B cell (primary cell): ENCODE data around the gene PDGFRB. TPM values are rescaled to one million over a fixed set of nuclear protein-coding genes. Genes with fewer than 3 reads are reported as not detected.

Experiments used
- ATAC-seq: fragments of 200-7000 bp; cut with Tn5 transposase; one replicate; pipeline ENCODE4 v1.10.0; 2021; ENCODE audit warnings: low read depth, mild to moderate bottlenecking, moderate number of reproducible peaks, moderate library complexity
- CTCF ChIA-PET: fragments of 350-600 bp; sonication (Branson Sonifier 250); formaldehyde crosslinking; loops from one replicate; lab custom pipeline; 2021; ENCODE audit warnings: antibody characterized with exemption, inconsistent platforms; lab: Charles Lee
- POLR2A ChIA-PET: fragments of 350-600 bp; sonication (Branson Sonifier 250); formaldehyde crosslinking; loops from one replicate; lab custom pipeline; 2021; ENCODE audit warnings: antibody characterized with exemption; lab: Charles Lee
- DNase-seq: peaks from one replicate; pipeline ENCODE4 v3.0.0; 2013
- H2AFZ ChIP-seq: 2 replicates; pipeline ENCODE4 v1.6.1; 2012; ENCODE audit warnings: mild to moderate bottlenecking, low read depth, low read length; ENCODE audit not compliant: insufficient read depth, poor library complexity, severe bottlenecking
- H3K27ac ChIP-seq, 2 donors: 1 replicate in 1 of 2; 2 replicates in 1 of 2; pipeline ENCODE4 v1.5.1; 2012 to 2013; ENCODE audit warnings: low read length in 2 of 2, mild to moderate bottlenecking in 2 of 2, moderate library complexity in 1 of 2
- H3K27me3 ChIP-seq, 4 experiments: fragments of 200-600 bp in 1 of 4; sonication (generic) in 1 of 4; replicated peaks in 1 of 4; 1 replicate in 2 of 4; 2 replicates in 2 of 4; pipeline versions ENCODE4 v1.6.1 to v1.7.0; 2013 to 2016; ENCODE audit warnings: low read length in 3 of 4, mild to moderate bottlenecking in 2 of 4, mixed read lengths in 1 of 4, moderate library complexity in 1 of 4; ENCODE audit not compliant: insufficient read depth in 4 of 4, control insufficient read depth in 3 of 4; ENCODE audit errors: control extremely low read depth in 1 of 4
- H3K36me3 ChIP-seq, 2 experiments: replicated peaks in 1 of 2; 1 replicate in 1 of 2; 2 replicates in 1 of 2; pipeline versions ENCODE4 v1.6.1 to v1.7.1; 2013; ENCODE audit warnings: low read length in 1 of 2; ENCODE audit not compliant: insufficient read depth in 2 of 2, control insufficient read depth in 1 of 2; ENCODE audit errors: control extremely low read depth in 1 of 2, extremely low read depth in 1 of 2
- H3K4me1 ChIP-seq, 2 donors: fragments of 200-600 bp in 1 of 2; sonication (generic) in 1 of 2; 1 replicate in 1 of 2; 2 replicates in 1 of 2; pipeline versions ENCODE4 v1.5.1 to v1.6.1; 2013 to 2017; ENCODE audit warnings: low read length in 2 of 2; ENCODE audit not compliant: control insufficient read depth in 2 of 2, insufficient read depth in 2 of 2
- H3K4me2 ChIP-seq: replicated peaks from 2 replicates; pipeline ENCODE3; 2012; ENCODE audit warnings: mild to moderate bottlenecking, low read depth, low read length; ENCODE audit not compliant: poor library complexity, severe bottlenecking
- H3K4me3 ChIP-seq, 5 experiments: fragments of 200-600 bp in 1 of 5; sonication (generic) in 1 of 5; 1 replicate in 3 of 5; 2 replicates in 2 of 5; pipeline versions ENCODE4 v1.5.1 to v1.7.0; 2011 to 2016; ENCODE audit warnings: low read length in 4 of 5, mild to moderate bottlenecking in 4 of 5, low read depth in 2 of 5, control low read depth in 1 of 5, moderate library complexity in 1 of 5; ENCODE audit not compliant: insufficient read depth in 1 of 5; ENCODE audit errors: control extremely low read depth in 1 of 5, extremely low read depth in 1 of 5
- H3K79me2 ChIP-seq: fragments of 200-600 bp; sonication (generic); one replicate; pipeline ENCODE4 v1.6.0; 2016; ENCODE audit warnings: low read length; ENCODE audit not compliant: control insufficient read depth, insufficient read depth
- H3K9ac ChIP-seq: fragments of 200-600 bp; sonication (generic); 2 replicates; pipeline ENCODE4 v1.6.1; 2017; ENCODE audit warnings: mild to moderate bottlenecking, low read length, moderate library complexity
- H3K9me3 ChIP-seq, 3 donors: one replicate each; pipeline versions ENCODE4 v1.6.1 to v1.7.1; 2013; ENCODE audit warnings: low read length in 2 of 3; ENCODE audit not compliant: control insufficient read depth in 2 of 3, insufficient read depth in 1 of 3; ENCODE audit errors: control extremely low read depth in 1 of 3
- H4K20me1 ChIP-seq: 2 replicates; pipeline ENCODE4 v1.6.0; 2012; ENCODE audit warnings: mild to moderate bottlenecking, low read length; ENCODE audit not compliant: insufficient read depth, control insufficient read depth, poor library complexity, severe bottlenecking
- H3K27ac Mint-ChIP-seq: one replicate; pipeline ENCODE4 v1.8.0; 2021; ENCODE audit warnings: mixed read lengths
- H3K27me3 Mint-ChIP-seq: one replicate; pipeline ENCODE4 v1.8.0; 2021; ENCODE audit warnings: mixed read lengths
- H3K4me1 Mint-ChIP-seq: one replicate; pipeline ENCODE4 v1.8.0; 2021; ENCODE audit warnings: mixed read lengths
- H3K4me3 Mint-ChIP-seq: one replicate; pipeline ENCODE4 v1.8.0; 2021; ENCODE audit warnings: mixed read lengths
- H3K9me3 Mint-ChIP-seq: one replicate; pipeline ENCODE4 v1.8.0; 2022; ENCODE audit warnings: mixed read lengths; ENCODE audit not compliant: insufficient read depth
- CTCF ChIP-seq: fragments of 200-600 bp; IDR thresholded peaks from one replicate; pipeline ENCODE4 v1.8.0; 2022; ENCODE audit warnings: antibody characterized with exemption, mild to moderate bottlenecking
- EZH2 ChIP-seq: IDR thresholded peaks from 2 replicates; pipeline ENCODE4 v1.6.1; 2012; ENCODE audit warnings: borderline replicate concordance, low read depth, mild to moderate bottlenecking, moderate library complexity, low read length; ENCODE audit not compliant: insufficient read depth, poor library complexity, severe bottlenecking
- WGBS: methylation state at CpG from one replicate; pipeline ENCODE4 v1.1.5; 2013; ENCODE audit warnings: missing lambda C conversion rate; ENCODE audit not compliant: insufficient coverage; 5-methylcytosine and 5-hydroxymethylcytosine counted together
- intact Hi-C: fragments of 100-400 bp; cut with micrococcal nuclease; formaldehyde crosslinking; loops from one replicate; pipeline ENCODE4 v1.10.0; 2022
- polyA plus RNA-seq: library from polyadenylated mRNA; depleted of rRNA; stranded (reverse); fragments of >200 nt; gene quantifications from 2 replicates; pipeline ENCODE4 v1.2.3, GENCODE V29; 2012
- total RNA-seq, 2 donors: library from RNA; stranded (reverse); fragments of 120-200 nt in 1 of 2; gene quantifications; 1 replicate in 1 of 2; 2 replicates in 1 of 2; pipeline versions ENCODE4 v1.2.3 to v1.2.4, GENCODE V29; 2013 to 2022

Gene PDGFRB
- total and polyA plus RNA-seq, 2 donors (not counting 1 experiment from before 2014, with no cell fraction given) = 0.42 to 3.6 TPM

- no peak overlapping the region for H3K27ac Mint-ChIP-seq
- no peaks in the 10 kb centered on the region for H3K4me1 Mint-ChIP-seq
- 86% methylated on average over 10 of the region's 10 CpGs for WGBS
- Histone ChIP-seq H3K27me3 (no peaks in the 10 kb centered on the region), H3K4me3 (no peak overlapping the region), H3K9me3 (no peaks in the 10 kb centered on the region), H3K4me2 (no peak overlapping the region), H3K27ac (no peak overlapping the region), H3K9ac (no peak overlapping the region), H3K79me2 (no peaks in the 10 kb centered on the region), H3K4me1 (no peaks in the 10 kb centered on the region), H3K36me3 (no peaks in the 10 kb centered on the region), H2AFZ (no peak overlapping the region), H4K20me1 (no peaks in the 10 kb centered on the region)
- ATAC-seq = no peak
- no peaks in the 10 kb centered on the region for H3K27me3 Mint-ChIP-seq
- H3K4me3 Mint-ChIP-seq = no peak overlapping the region
- DNase-seq = no peak
- intact Hi-C loops = no loop called here
- no peak for TF ChIP-seq EZH2
- no peak for TF ChIP-seq CTCF
- no peaks in the 10 kb centered on the region for H3K9me3 Mint-ChIP-seq
- ChIA-PET CTCF (interaction anchor here (1.1 to 1.8 kb wide), 2 partner anchors 92 to 225 kb away, joined by 4 to 5 read pairs; no protein-coding TSS in a partner anchor), POLR2A (no interaction called here)
These were observed 29.3 kb downstream of the PDGFRB start for GRCh38 chr5:150126199-150126920.

- CTCF ChIA-PET = no interaction called here
These were observed 30.3 kb downstream of the PDGFRB start for GRCh38 chr5:150125334-150125733.

More at GRCh38 chr5:150125334-150125733, 30.3 kb downstream of the PDGFRB start:
- WGBS = 99% methylated on average over 10 of the region's 10 CpGs
- DNase-seq (no peak), ATAC-seq (no peak)
- intact Hi-C loops = no loop called here
- POLR2A ChIA-PET = no interaction called here
- Histone ChIP-seq H3K4me2 (no peak overlapping the region), H4K20me1 (no peaks in the 10 kb centered on the region), H3K4me3 (no peak overlapping the region), H3K79me2 (no peaks in the 10 kb centered on the region), H3K9ac (no peak overlapping the region), H3K4me1 (no peaks in the 10 kb centered on the region), H3K27ac (no peak overlapping the region), H3K27me3 (no peaks in the 10 kb centered on the region), H2AFZ (no peak overlapping the region), H3K36me3 (no peaks in the 10 kb centered on the region), H3K9me3 (no peaks in the 10 kb centered on the region)
- no peak for TF ChIP-seq CTCF
- H3K9me3 Mint-ChIP-seq = no peaks in the 10 kb centered on the region
- H3K27ac Mint-ChIP-seq = no peak overlapping the region
- H3K4me1 Mint-ChIP-seq = no peaks in the 10 kb centered on the region
- H3K27me3 Mint-ChIP-seq = no peaks in the 10 kb centered on the region
- no peak overlapping the region for H3K4me3 Mint-ChIP-seq
